Mucosa of descending colon (tissue), 3 donors: ENCODE data around the gene NUS1. TPM values are rescaled to one million over a fixed set of nuclear protein-coding genes. Genes with fewer than 3 reads are reported as not detected.

Experiments
- ATAC-seq: fragments of 200-7000 bp; cut with Tn5 transposase; one replicate; pipeline ENCODE4 v1.9.1; 2020; ENCODE audit warnings: mild to moderate bottlenecking, moderate library complexity
- DNase-seq, 3 donors: peaks; one replicate each; pipeline ENCODE4 v3.0.0-alpha.2; 2020
- H3K36me3 ChIP-seq: fragments of 200-600 bp; one replicate; pipeline ENCODE4 v1.8.0; 2021; ENCODE audit warnings: low read depth, mild to moderate bottlenecking
- H3K4me1 ChIP-seq: fragments of 200-600 bp; one replicate; pipeline ENCODE4 v1.8.0; 2021; ENCODE audit warnings: low read depth, mild to moderate bottlenecking
- H3K4me3 ChIP-seq: fragments of 200-600 bp; one replicate; pipeline ENCODE4 v1.8.0; 2021; ENCODE audit warnings: mild to moderate bottlenecking
- H3K9me3 ChIP-seq: fragments of 200-600 bp; one replicate; pipeline ENCODE4 v1.8.0; 2021; ENCODE audit warnings: mild to moderate bottlenecking
- intact Hi-C, 2 donors: fragments of 100-400 bp; cut with DNase I in 1 of 2; cut with micrococcal nuclease in 1 of 2; formaldehyde crosslinking; loops; one replicate each; pipeline versions ENCODE4 v1.11.0 to v1.11.1; 2022; cut with DNase I, micrococcal nuclease
- total RNA-seq, 3 donors: library from RNA; stranded (reverse); fragmentation: NEBNext Ultra II Directional in 2 of 3; extraction: Animal tissue kit (Norgen Biotek cat#: 25700) in 2 of 3; gene quantifications; one replicate each; pipeline versions ENCODE4 v1.2.1 to v1.2.4, GENCODE V29; 2021 to 2023
- TF ChIP-seq, protein P1 (sequence below): fragments of 200-600 bp; IDR thresholded peaks from one replicate; pipeline ENCODE4 v1.8.0; 2022; ENCODE audit warnings: antibody characterized with exemption, mild to moderate bottlenecking
- donor health status: DM: no; HTN: no; CAD: no; lungs with moderate emphysema.
- donor health status: DM: no; HTN: no; CAD: no.
- donor health status: DM: no; HTN: yes; CAD: no.

Gene NUS1
- total RNA-seq, 3 donors from 2014 or later: 24.2 to 34.8 (median 34.3) TPM

DNA sequence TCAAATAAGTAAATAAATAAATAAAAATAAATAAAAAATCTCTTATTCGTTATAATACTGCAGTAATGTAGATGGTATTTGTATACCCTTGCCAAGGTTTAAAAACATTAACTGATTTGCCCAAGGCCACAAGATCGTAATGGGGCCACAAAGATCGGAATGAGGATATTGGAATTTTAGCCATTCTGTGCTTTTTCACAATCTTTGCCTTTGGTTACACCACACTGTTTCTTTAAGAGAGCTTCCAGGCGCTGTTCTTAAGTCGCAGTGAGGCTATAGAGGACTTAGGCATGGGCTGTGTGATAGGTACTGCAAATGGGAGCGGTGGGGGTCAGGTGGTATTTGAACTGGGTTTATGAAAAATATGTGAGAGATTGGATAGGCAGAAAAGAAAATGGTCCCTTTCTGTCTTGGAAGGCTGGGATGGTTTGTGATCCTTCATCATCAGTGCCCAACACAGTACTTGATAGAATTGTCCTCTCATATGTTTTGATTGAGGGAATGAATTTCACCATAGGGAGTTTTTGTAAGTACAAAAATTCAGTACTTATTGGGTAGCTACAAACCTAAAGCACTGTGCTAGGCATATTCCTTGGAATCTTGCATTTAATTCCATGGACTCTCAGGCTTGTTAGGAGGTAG lies 1.4 kb downstream of the NUS1 start:
- Histone ChIP-seq H3K4me3 (no peak overlapping the region), H3K9me3 (no peaks in the 10 kb centered on the region), H3K4me1 (peaks cover 26% of the 10 kb centered on the region), H3K36me3 (no peaks in the 10 kb centered on the region)
- no peak for ATAC-seq
- intact Hi-C loops: no loop called here
- TF ChIP-seq, protein P1, sequence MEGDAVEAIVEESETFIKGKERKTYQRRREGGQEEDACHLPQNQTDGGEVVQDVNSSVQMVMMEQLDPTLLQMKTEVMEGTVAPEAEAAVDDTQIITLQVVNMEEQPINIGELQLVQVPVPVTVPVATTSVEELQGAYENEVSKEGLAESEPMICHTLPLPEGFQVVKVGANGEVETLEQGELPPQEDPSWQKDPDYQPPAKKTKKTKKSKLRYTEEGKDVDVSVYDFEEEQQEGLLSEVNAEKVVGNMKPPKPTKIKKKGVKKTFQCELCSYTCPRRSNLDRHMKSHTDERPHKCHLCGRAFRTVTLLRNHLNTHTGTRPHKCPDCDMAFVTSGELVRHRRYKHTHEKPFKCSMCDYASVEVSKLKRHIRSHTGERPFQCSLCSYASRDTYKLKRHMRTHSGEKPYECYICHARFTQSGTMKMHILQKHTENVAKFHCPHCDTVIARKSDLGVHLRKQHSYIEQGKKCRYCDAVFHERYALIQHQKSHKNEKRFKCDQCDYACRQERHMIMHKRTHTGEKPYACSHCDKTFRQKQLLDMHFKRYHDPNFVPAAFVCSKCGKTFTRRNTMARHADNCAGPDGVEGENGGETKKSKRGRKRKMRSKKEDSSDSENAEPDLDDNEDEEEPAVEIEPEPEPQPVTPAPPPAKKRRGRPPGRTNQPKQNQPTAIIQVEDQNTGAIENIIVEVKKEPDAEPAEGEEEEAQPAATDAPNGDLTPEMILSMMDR: no peak
- no peak for DNase-seq

DNA sequence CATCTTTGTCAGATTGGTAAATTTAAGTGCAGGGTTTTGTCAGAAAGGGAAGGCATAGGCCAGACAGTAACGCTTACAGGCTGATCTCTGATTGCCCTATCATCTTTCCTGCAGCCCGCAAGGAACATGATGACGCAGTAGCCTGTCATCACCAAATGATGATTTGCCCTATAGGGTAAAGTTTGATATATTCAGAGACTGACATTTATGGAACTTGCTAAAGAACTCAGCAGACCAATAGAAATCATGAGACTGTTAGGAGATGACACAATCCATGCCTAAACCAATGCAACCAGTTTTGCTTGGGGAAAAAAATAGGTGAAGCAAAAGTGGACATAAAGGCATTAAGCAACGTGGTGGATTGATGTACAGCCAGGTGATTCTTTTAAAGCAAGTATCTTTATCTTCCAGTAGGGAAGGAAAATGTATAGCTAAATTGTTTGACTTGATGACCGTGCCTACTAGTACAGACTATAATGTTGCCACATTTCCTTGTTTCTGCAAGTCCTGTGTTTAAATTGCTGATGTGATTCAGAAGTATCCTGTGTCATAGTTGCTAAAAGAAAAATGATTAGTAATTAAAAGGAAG lies 2.4 kb downstream of the NUS1 start:
- H3K4me3 ChIP-seq: no peak overlapping the region
- DNase-seq (no peak), ATAC-seq (no peak)
- H3K4me1 ChIP-seq: peaks cover 26% of the 10 kb centered on the region
- intact Hi-C loops: no loop called here
- TF ChIP-seq, protein P1: no peak
- H3K36me3 ChIP-seq: no peaks in the 10 kb centered on the region
- H3K9me3 ChIP-seq: no peaks in the 10 kb centered on the region

DNA sequence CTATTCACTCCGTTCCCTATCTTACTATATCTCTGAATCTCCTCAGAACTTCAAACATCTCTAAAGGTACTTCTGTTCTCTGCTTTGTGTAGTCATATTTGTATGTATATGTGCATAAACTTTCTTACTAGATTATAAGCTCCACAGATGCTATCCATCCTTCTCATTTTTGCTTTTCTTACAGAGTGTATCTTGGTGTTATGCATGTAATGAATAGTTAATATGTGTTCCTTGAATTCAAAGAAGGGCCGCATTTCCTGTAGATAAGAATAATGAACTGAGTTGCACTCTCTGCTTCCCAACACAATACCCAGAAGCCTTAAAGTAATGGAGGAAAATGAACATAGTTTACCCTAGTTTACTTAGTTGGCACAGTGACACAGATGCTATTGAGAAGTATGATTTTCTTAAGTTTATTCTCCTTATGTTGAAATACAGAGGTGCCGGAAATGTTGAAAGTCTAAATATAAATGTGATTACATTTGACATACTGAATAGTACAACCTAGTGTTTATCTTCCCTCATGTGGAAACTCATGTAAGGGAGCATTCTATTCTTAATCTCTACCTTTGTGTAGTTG lies 6.0 kb downstream of the NUS1 start:
- Histone ChIP-seq H3K4me3 (no peak overlapping the region), H3K4me1 (peaks cover 19% of the 10 kb centered on the region), H3K9me3 (no peaks in the 10 kb centered on the region), H3K36me3 (no peaks in the 10 kb centered on the region)
- no peak for ATAC-seq
- TF ChIP-seq, protein P1: no peak
- intact Hi-C loops: no loop called here
- DNase-seq: no peak

DNA sequence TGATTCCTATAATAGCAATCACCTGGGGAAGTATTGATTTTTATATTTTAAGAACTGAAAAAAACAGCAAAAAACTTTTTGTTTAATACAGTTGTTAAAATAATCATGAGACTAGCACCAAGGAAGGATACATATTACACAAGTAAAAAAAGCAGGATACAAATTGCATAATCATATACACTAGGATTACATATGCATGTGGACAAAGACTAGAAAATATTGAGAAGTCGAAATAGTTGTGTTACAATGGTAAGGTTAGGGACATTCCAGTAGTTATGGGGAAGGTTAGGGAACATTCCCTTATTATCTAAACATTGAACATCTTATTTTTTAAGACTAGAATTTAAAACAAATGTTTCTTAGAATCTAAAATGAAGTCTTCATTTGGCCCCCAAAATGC lies 9.5 kb downstream of the NUS1 start:
- TF ChIP-seq, protein P1: no peak
- Histone ChIP-seq H3K9me3 (no peaks in the 10 kb centered on the region), H3K4me3 (no peak overlapping the region), H3K36me3 (no peaks in the 10 kb centered on the region), H3K4me1 (peaks cover 9% of the 10 kb centered on the region)
- DNase-seq: no peak
- ATAC-seq: no peak
- intact Hi-C loops: no loop called here

DNA sequence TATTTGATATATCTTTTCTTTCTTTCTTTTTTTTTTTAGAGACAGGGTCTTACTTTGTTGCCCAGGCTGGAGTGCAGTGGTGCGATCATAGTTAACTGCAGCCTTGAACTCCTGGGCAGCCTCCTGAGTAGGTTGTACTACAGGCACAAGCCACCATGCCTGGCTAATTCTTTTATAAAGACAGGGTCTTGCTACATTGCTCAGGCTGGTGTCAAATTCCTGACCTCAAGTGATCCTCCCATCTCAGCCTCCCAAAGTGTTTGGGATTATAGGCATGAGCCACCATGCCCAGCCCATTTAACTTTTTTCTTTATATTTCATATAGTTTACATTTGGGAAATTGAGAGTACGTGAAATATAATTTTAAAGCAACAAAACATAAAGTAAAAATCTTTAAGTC lies 10.1 kb downstream of the NUS1 start:
- no peak for DNase-seq
- Histone ChIP-seq H3K9me3 (no peaks in the 10 kb centered on the region), H3K4me3 (no peak overlapping the region), H3K4me1 (peaks cover 9% of the 10 kb centered on the region), H3K36me3 (no peaks in the 10 kb centered on the region)
- no peak for ATAC-seq
- intact Hi-C loops: no loop called here
- TF ChIP-seq, protein P1: no peak
